ENCODE measurements around the gene TPSD1.
"Not testable (repeated sequence)": the region's sequence is repeated elsewhere in the genome, so short reads cannot be mapped to it uniquely, and the experiment has no call there.

The TPSD1 gene

GRCh38 chr16:1255276-1256122 is at the start of gene TPSD1:
Gene TPSD1, plus strand, starts transcription at chr16:1256069. Its CDS starts 212 bp downstream, at chr16:1256281.
- not testable (repeated sequence) for DNase-seq

GRCh38 chr16:1206326-1206725 is 49.5 kb upstream of the TPSD1 start:
- no peak for DNase-seq

GRCh38 chr16:1206786-1207185 is 49.1 kb upstream of the TPSD1 start:
- no peak for DNase-seq

GRCh38 chr16:1208239-1208830 is 47.5 kb upstream of the TPSD1 start:
- DNase-seq = no peak

- no peak for DNase-seq
These were observed 46.8 kb upstream of the TPSD1 start for GRCh38 chr16:1209081-1209480.

- DNase-seq = no peak
These were observed 45.4 kb upstream of the TPSD1 start for GRCh38 chr16:1210461-1210860.

GRCh38 chr16:1211451-1212268 is 44.2 kb upstream of the TPSD1 start:
- DNase-seq = no peak

GRCh38 chr16:1212616-1213194 is 43.2 kb upstream of the TPSD1 start:
- DNase-seq = no peak

GRCh38 chr16:1213231-1213630 is 42.6 kb upstream of the TPSD1 start:
- DNase-seq = no peak

- no peak for DNase-seq
These were observed 42.0 kb upstream of the TPSD1 start for GRCh38 chr16:1213796-1214372.

- no peak for DNase-seq
These were observed 41.1 kb upstream of the TPSD1 start for GRCh38 chr16:1214719-1215118.

GRCh38 chr16:1215574-1216295 is 40.1 kb upstream of the TPSD1 start:
- no peak for DNase-seq

- DNase-seq = no peak
These were observed 39.6 kb upstream of the TPSD1 start for GRCh38 chr16:1216296-1216619.

GRCh38 chr16:1216681-1217400 is 39.0 kb upstream of the TPSD1 start:
- DNase-seq = no peak

- no peak for DNase-seq
These were observed 38.3 kb upstream of the TPSD1 start for GRCh38 chr16:1217526-1217925.

GRCh38 chr16:1218061-1218929 is 37.6 kb upstream of the TPSD1 start:
- DNase-seq = no peak

- DNase-seq = no peak
These were observed 36.8 kb upstream of the TPSD1 start for GRCh38 chr16:1218930-1219611.

GRCh38 chr16:1220098-1220728 is 35.7 kb upstream of the TPSD1 start:
- DNase-seq = no peak

- no peak for DNase-seq
These were observed 34.8 kb upstream of the TPSD1 start for GRCh38 chr16:1220841-1221627.
